ENCODE results near the gene TRIM2. TPM values are rescaled to one million over a fixed set of nuclear protein-coding genes. Genes with fewer than 3 reads are reported as not detected.

Gene TRIM2
- total and polyA plus RNA-seq, 2 donors from 2014 or later, result 23.3 to 122 TPM

DNA sequence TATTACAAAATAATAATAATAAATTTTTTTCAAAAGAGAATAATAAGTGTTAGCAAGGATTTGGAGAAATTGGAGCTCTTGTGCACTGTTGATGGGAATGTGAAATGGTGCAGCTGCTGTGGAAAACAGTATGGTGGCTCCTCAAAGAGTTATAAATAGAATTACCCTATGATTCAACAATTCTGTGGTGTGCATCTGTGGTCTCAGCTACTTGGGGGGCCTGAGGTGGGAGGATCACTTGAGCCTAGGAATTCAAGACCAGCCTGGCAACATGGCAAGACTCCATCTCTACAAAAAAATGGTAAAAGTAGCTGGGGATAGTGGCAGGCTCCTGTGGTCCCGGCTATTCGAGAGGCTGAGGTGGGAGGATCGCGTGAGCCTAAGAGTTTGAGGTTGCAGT lies 159.8 kb downstream of the TRIM2 start:
- no peak overlapping the region for H3K9ac ChIP-seq (ENCODE audit: low read length in 3 of 3)
- no peaks in the 10 kb centered on the region for H3K27me3 ChIP-seq (ENCODE audit: control insufficient read depth, insufficient read depth, low read length)
- no peak overlapping the region for H3K4me3 ChIP-seq (ENCODE audit: low read length in 3 of 3)
- H3K36me3 ChIP-seq (ENCODE audit: control insufficient read depth in 2 of 3, insufficient read depth in 3 of 3, low read length in 3 of 3), result no peaks in the 10 kb centered on the region
- DNase-seq, result no peak
- intact Hi-C loops (cut with DNase I), result no loop called here
- TF ChIP-seq CTCF (IDR thresholded peaks at IDR 0.05; ENCODE audit: borderline replicate concordance, extremely low read depth, insufficient read depth), result no peak
- no peaks in the 10 kb centered on the region for H3K9me3 ChIP-seq (ENCODE audit: control insufficient read depth in 2 of 3, insufficient read depth in 1 of 3, low read length in 3 of 3)
- no peak for FAIRE-seq
- H3K27ac ChIP-seq (ENCODE audit: low read depth in 2 of 2, low read length in 2 of 2), result no peak overlapping the region
- no peaks in the 10 kb centered on the region for H3K4me1 ChIP-seq (ENCODE audit: control insufficient read depth in 2 of 3, insufficient read depth in 2 of 3, low read depth in 1 of 3, low read length in 3 of 3)

DNA sequence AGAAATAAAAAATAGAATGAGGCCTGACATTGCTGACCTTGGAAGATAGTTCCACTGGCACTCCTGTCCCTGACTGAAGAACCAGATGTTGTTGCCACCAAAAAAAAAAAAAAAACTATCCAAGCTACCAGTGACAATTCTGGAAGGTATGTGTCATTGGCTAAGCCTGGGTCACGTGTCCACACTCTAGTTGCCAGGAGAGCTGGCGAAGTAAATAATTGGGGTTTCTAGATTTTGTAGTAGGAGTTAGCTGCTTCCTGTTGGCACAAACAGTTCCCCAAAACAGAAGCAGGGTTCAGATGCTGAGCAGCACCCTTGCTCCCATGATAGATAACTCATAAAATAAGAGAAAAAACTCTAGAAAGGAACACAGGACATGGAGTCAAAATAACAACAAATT lies 160.8 kb downstream of the TRIM2 start:
- FAIRE-seq (no peak), DNase-seq (no peak)
- intact Hi-C loops (cut with DNase I), result no loop called here
- Histone ChIP-seq H3K27ac (ENCODE audit: low read depth in 2 of 2, low read length in 2 of 2) (no peak overlapping the region), H3K4me3 (ENCODE audit: low read length in 3 of 3) (no peak overlapping the region), H3K9ac (ENCODE audit: low read length in 3 of 3) (no peak overlapping the region), H3K4me1 (ENCODE audit: control insufficient read depth in 2 of 3, insufficient read depth in 2 of 3, low read depth in 1 of 3, low read length in 3 of 3) (no peaks in the 10 kb centered on the region), H3K9me3 (ENCODE audit: control insufficient read depth in 2 of 3, insufficient read depth in 1 of 3, low read length in 3 of 3) (no peaks in the 10 kb centered on the region), H3K27me3 (ENCODE audit: control insufficient read depth, insufficient read depth, low read length) (no peaks in the 10 kb centered on the region), H3K36me3 (ENCODE audit: control insufficient read depth in 2 of 3, insufficient read depth in 3 of 3, low read length in 3 of 3) (no peaks in the 10 kb centered on the region)
- TF ChIP-seq CTCF (IDR thresholded peaks at IDR 0.05; ENCODE audit: borderline replicate concordance, extremely low read depth, insufficient read depth), result no peak

GRCh38 chr4:153366486-153366885 lies 162.2 kb downstream of the TRIM2 start:
- Histone ChIP-seq H3K36me3 (ENCODE audit: control insufficient read depth in 2 of 3, insufficient read depth in 3 of 3, low read length in 3 of 3) (no peaks in the 10 kb centered on the region), H3K9ac (ENCODE audit: low read length in 3 of 3) (no peak overlapping the region), H3K4me3 (ENCODE audit: low read length in 3 of 3) (no peak overlapping the region), H3K27ac (ENCODE audit: low read depth in 2 of 2, low read length in 2 of 2) (no peak overlapping the region), H3K27me3 (ENCODE audit: control insufficient read depth, insufficient read depth, low read length) (no peaks in the 10 kb centered on the region), H3K9me3 (ENCODE audit: control insufficient read depth in 2 of 3, insufficient read depth in 1 of 3, low read length in 3 of 3) (no peaks in the 10 kb centered on the region), H3K4me1 (ENCODE audit: control insufficient read depth in 2 of 3, insufficient read depth in 2 of 3, low read depth in 1 of 3, low read length in 3 of 3) (no peaks in the 10 kb centered on the region)
- FAIRE-seq, result no peak
- TF ChIP-seq CTCF (IDR thresholded peaks at IDR 0.05; ENCODE audit: borderline replicate concordance, extremely low read depth, insufficient read depth), result no peak
- no peak for DNase-seq
- intact Hi-C loops (cut with DNase I), result no loop called here

- no peaks in the 10 kb centered on the region for H3K4me1 ChIP-seq (ENCODE audit: control insufficient read depth in 2 of 3, insufficient read depth in 2 of 3, low read depth in 1 of 3, low read length in 3 of 3)
- intact Hi-C loops (cut with DNase I), result no loop called here
- H3K27ac ChIP-seq (ENCODE audit: low read depth in 2 of 2, low read length in 2 of 2), result no peak overlapping the region
- no peak for FAIRE-seq
- no peaks in the 10 kb centered on the region for H3K36me3 ChIP-seq (ENCODE audit: control insufficient read depth in 2 of 3, insufficient read depth in 3 of 3, low read length in 3 of 3)
- TF ChIP-seq CTCF (IDR thresholded peaks at IDR 0.05; ENCODE audit: borderline replicate concordance, extremely low read depth, insufficient read depth), result no peak
- H3K9ac ChIP-seq (ENCODE audit: low read length in 3 of 3), result no peak overlapping the region
- H3K4me3 ChIP-seq (ENCODE audit: low read length in 3 of 3), result no peak overlapping the region
- no peak for DNase-seq
- no peaks in the 10 kb centered on the region for H3K9me3 ChIP-seq (ENCODE audit: control insufficient read depth in 2 of 3, insufficient read depth in 1 of 3, low read length in 3 of 3)
- H3K27me3 ChIP-seq (ENCODE audit: control insufficient read depth, insufficient read depth, low read length), result no peaks in the 10 kb centered on the region
Observed at GRCh38 chr4:153367092-153367491, 162.8 kb downstream of the TRIM2 start.

Data from kidney (tissue), 14 donors.